ENCODE data around the gene STARD10. TPM values are rescaled to one million over a fixed set of nuclear protein-coding genes. Genes with fewer than 3 reads are reported as not detected.
A peak's percentile ranks its signal among the peaks of the same experiment; 100 is the strongest.

Gene STARD10
- total and polyA plus RNA-seq, 7 donors = 29.9 to 900 (median 60.1) TPM

GRCh38 chr11:72778535-72779494 lies 15.0 kb downstream of the STARD10 start:
- H3K36me3 ChIP-seq = no peaks in the 10 kb centered on the region
- no peak overlapping the region for H3K27ac ChIP-seq
- no peaks in the 10 kb centered on the region for H3K9me3 ChIP-seq
- DNase-seq = no peak
- H3K4me3 ChIP-seq = no peak overlapping the region
- H3K27me3 ChIP-seq = no peaks in the 10 kb centered on the region
- intact Hi-C loops (cut with DNase I) = no loop called here
- peaks cover 3 to 35% (median 31%) of the 10 kb centered on the region in 4 donors for H3K4me1 ChIP-seq
- 19 to 72% methylated on average over 7 of the region's 7 CpGs for WGBS, 2 donors
- TF ChIP-seq POLR2AphosphoS5 (IDR thresholded peaks at IDR 0.05) (peak in 1 of 4 donors; percentile 12), POLR2A (IDR thresholded peaks at IDR 0.05) (peak in 1 of 2 donors; percentile 46), EP300 (IDR thresholded peaks at IDR 0.05) (no peak)
- TF ChIP-seq, protein P1, sequence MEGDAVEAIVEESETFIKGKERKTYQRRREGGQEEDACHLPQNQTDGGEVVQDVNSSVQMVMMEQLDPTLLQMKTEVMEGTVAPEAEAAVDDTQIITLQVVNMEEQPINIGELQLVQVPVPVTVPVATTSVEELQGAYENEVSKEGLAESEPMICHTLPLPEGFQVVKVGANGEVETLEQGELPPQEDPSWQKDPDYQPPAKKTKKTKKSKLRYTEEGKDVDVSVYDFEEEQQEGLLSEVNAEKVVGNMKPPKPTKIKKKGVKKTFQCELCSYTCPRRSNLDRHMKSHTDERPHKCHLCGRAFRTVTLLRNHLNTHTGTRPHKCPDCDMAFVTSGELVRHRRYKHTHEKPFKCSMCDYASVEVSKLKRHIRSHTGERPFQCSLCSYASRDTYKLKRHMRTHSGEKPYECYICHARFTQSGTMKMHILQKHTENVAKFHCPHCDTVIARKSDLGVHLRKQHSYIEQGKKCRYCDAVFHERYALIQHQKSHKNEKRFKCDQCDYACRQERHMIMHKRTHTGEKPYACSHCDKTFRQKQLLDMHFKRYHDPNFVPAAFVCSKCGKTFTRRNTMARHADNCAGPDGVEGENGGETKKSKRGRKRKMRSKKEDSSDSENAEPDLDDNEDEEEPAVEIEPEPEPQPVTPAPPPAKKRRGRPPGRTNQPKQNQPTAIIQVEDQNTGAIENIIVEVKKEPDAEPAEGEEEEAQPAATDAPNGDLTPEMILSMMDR (IDR thresholded peaks at IDR 0.05) = no peak

- no peaks in the 10 kb centered on the region for H3K9me3 ChIP-seq
- H3K4me3 ChIP-seq = no peak overlapping the region
- intact Hi-C loops (cut with DNase I) = no loop called here
- no peak overlapping the region for H3K27ac ChIP-seq
- H3K27me3 ChIP-seq = no peaks in the 10 kb centered on the region
- H3K4me1 ChIP-seq = peaks cover 3 to 45% (median 41%) of the 10 kb centered on the region in 4 donors
- TF ChIP-seq, protein P1 (IDR thresholded peaks at IDR 0.05) = no peak
- no peak for TF ChIP-seq POLR2AphosphoS5 (IDR thresholded peaks at IDR 0.05)
- no peak for DNase-seq
- WGBS, 2 donors = 21 to 66% methylated on average over 5 of the region's 5 CpGs
- no peaks in the 10 kb centered on the region for H3K36me3 ChIP-seq
Observed at GRCh38 chr11:72777755-72778278, 16.0 kb downstream of the STARD10 start.

GRCh38 chr11:72776844-72777754 lies 16.7 kb downstream of the STARD10 start:
- WGBS, 2 donors = 30 to 82% methylated on average over 7 of the region's 7 CpGs

GRCh38 chr11:72776117-72776843 lies 17.6 kb downstream of the STARD10 start:
- H3K27me3 ChIP-seq = no peaks in the 10 kb centered on the region
- no peaks in the 10 kb centered on the region for H3K36me3 ChIP-seq
- H3K4me1 ChIP-seq = peaks cover 3 to 54% (median 50%) of the 10 kb centered on the region in 4 donors
- H3K9me3 ChIP-seq = no peaks in the 10 kb centered on the region
- no peak for DNase-seq
- 53 to 80% methylated on average over 9 of the region's 9 CpGs for WGBS, 2 donors
- H3K27ac ChIP-seq = no peak overlapping the region
- intact Hi-C loops (cut with DNase I) = no loop called here
- TF ChIP-seq POLR2A (IDR thresholded peaks at IDR 0.05) = no peak
- no peak overlapping the region for H3K4me3 ChIP-seq

More at GRCh38 chr11:72776844-72777754, 16.7 kb downstream of the STARD10 start:
- Histone ChIP-seq H3K9me3 (no peaks in the 10 kb centered on the region), H3K4me3 (no peak overlapping the region), H3K27ac (no peak overlapping the region), H3K4me1 (peaks cover 3 to 50% (median 46%) of the 10 kb centered on the region in 4 donors), H3K36me3 (no peaks in the 10 kb centered on the region), H3K27me3 (no peaks in the 10 kb centered on the region)
- no peak for TF ChIP-seq POLR2A (IDR thresholded peaks at IDR 0.05)
- no peak for DNase-seq
- intact Hi-C loops (cut with DNase I) = no loop called here
